CD4-positive, alpha-beta T cell treated with Interleukin-17A for 1 hour (primary cell): Measurements from ENCODE around the gene TRIM27.
"Not testable (repeated sequence)": the region's sequence is repeated elsewhere in the genome, so short reads cannot be mapped to it uniquely, and the experiment has no call there.

Experiments
- DNase-seq: peaks from one replicate; pipeline ENCODE4 v3.0.0-alpha.2; 2020

The TRIM27 gene

GRCh38 chr6:28862077-28862476, 61.7 kb downstream of the TRIM27 start:
- DNase-seq: no peak

GRCh38 chr6:28861339-28861738, 62.4 kb downstream of the TRIM27 start:
- no peak for DNase-seq

GRCh38 chr6:28860581-28860980, 63.2 kb downstream of the TRIM27 start:
- DNase-seq: no peak

GRCh38 chr6:28858963-28859362, 64.8 kb downstream of the TRIM27 start:
- no peak for DNase-seq

- DNase-seq: no peak
These were observed 67.2 kb downstream of the TRIM27 start for GRCh38 chr6:28856620-28857005.

- not testable (repeated sequence) for DNase-seq
These were observed 69.4 kb downstream of the TRIM27 start for GRCh38 chr6:28854405-28854804.
